Measurements from ENCODE around the gene GET3. TPM values are rescaled to one million over a fixed set of nuclear protein-coding genes. Genes with fewer than 3 reads are reported as not detected.

GET3 gene
- total and polyA plus RNA-seq, 2 of the 13 experiments (the other 11 are each of a cell fraction or from before 2014, with no cell fraction given), result 57.7 to 59.4 TPM

DNA sequence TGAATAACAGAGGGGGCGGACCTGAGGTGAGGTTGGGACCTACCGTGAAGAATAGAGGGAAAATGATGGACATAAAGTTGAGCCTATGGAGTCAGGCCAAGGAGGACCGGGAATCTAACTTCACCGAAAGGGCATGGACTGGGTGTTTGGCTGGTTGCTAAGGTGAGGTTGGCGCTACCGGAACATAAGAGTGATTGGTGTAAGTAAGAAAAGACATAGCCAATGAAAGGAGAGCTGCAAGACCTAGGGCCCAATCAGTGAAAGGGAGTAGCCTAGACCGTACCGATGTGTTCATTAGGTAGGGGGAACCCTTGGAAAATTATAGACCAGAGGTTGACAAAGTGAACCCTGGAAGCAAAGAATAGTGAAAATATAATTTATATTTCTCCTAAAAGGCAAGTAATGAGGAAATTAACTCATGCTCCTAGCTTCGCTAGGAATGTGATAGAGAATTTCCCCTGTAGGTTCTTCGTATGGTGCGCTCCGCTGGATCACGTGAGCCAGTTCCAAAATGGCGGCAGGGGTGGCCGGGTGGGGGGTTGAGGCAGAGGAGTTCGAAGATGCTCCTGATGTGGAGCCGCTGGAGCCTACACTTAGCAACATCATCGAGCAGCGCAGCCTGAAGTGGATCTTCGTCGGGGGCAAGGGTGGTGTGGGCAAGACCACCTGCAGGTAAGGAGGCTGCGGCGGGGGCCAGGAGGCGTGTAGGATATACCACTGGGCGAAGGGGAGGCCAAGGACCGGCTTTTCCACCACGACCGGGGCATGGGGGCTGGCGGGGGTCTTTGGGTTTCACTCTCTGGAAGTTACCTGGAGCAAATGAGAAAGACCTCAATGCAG lies at the start of gene GET3 (continued):
- peak; percentile 84 for TF ChIP-seq RFX3 (CRISPR knock-in tag; IDR thresholded peaks at IDR 0.05)
- TF ChIP-seq MTF2 (CRISPR knock-in tag; IDR thresholded peaks at IDR 0.05; ENCODE audit: borderline replicate concordance), result no peak
- TF ChIP-seq, protein P1, sequence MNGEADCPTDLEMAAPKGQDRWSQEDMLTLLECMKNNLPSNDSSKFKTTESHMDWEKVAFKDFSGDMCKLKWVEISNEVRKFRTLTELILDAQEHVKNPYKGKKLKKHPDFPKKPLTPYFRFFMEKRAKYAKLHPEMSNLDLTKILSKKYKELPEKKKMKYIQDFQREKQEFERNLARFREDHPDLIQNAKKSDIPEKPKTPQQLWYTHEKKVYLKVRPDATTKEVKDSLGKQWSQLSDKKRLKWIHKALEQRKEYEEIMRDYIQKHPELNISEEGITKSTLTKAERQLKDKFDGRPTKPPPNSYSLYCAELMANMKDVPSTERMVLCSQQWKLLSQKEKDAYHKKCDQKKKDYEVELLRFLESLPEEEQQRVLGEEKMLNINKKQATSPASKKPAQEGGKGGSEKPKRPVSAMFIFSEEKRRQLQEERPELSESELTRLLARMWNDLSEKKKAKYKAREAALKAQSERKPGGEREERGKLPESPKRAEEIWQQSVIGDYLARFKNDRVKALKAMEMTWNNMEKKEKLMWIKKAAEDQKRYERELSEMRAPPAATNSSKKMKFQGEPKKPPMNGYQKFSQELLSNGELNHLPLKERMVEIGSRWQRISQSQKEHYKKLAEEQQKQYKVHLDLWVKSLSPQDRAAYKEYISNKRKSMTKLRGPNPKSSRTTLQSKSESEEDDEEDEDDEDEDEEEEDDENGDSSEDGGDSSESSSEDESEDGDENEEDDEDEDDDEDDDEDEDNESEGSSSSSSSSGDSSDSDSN (CRISPR knock-in tag; IDR thresholded peaks at IDR 0.05), result no peak
- TF ChIP-seq SUZ12 (IDR thresholded peaks at IDR 0.05; ENCODE audit: low read depth, low read length), result no peak
- 0 out of 2 replicates have a peak, but pooled peaks have one; percentile 23 for TF ChIP-seq MEF2D (CRISPR knock-in tag; IDR thresholded peaks at IDR 0.05)
- no peak for TF ChIP-seq KLF9 (CRISPR knock-in tag; IDR thresholded peaks at IDR 0.05; ENCODE audit: low read depth)
- TF ChIP-seq, protein P2, sequence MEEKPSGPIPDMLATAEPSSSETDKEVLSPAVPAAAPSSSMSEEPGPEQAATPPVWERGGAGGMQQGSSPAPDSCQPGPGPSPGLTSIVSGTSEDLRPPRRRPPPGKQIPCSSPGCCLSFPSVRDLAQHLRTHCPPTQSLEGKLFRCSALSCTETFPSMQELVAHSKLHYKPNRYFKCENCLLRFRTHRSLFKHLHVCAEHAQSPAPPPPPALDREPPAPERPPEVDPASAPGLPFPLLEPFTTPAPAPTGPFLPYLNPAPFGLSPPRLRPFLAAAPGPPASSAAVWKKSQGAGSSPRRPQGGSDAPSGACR (CRISPR knock-in tag; IDR thresholded peaks at IDR 0.05), result peak; percentile 46; the same call in 1 of the 2 replicates
- TF ChIP-seq, protein P3, sequence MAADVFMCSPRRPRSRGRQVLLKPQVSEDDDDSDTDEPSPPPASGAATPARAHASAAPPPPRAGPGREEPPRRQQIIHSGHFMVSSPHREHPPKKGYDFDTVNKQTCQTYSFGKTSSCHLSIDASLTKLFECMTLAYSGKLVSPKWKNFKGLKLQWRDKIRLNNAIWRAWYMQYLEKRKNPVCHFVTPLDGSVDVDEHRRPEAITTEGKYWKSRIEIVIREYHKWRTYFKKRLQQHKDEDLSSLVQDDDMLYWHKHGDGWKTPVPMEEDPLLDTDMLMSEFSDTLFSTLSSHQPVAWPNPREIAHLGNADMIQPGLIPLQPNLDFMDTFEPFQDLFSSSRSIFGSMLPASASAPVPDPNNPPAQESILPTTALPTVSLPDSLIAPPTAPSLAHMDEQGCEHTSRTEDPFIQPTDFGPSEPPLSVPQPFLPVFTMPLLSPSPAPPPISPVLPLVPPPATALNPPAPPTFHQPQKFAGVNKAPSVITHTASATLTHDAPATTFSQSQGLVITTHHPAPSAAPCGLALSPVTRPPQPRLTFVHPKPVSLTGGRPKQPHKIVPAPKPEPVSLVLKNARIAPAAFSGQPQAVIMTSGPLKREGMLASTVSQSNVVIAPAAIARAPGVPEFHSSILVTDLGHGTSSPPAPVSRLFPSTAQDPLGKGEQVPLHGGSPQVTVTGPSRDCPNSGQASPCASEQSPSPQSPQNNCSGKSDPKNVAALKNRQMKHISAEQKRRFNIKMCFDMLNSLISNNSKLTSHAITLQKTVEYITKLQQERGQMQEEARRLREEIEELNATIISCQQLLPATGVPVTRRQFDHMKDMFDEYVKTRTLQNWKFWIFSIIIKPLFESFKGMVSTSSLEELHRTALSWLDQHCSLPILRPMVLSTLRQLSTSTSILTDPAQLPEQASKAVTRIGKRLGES (CRISPR knock-in tag; IDR thresholded peaks at IDR 0.05; ENCODE audit: borderline replicate concordance), result no peak
- TF ChIP-seq, protein P4, sequence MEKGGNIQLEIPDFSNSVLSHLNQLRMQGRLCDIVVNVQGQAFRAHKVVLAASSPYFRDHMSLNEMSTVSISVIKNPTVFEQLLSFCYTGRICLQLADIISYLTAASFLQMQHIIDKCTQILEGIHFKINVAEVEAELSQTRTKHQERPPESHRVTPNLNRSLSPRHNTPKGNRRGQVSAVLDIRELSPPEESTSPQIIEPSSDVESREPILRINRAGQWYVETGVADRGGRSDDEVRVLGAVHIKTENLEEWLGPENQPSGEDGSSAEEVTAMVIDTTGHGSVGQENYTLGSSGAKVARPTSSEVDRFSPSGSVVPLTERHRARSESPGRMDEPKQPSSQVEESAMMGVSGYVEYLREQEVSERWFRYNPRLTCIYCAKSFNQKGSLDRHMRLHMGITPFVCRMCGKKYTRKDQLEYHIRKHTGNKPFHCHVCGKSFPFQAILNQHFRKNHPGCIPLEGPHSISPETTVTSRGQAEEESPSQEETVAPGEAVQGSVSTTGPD (CRISPR knock-in tag; IDR thresholded peaks at IDR 0.05), result no peak
- no peak for TF ChIP-seq ZNF773 (CRISPR knock-in tag; IDR thresholded peaks at IDR 0.05; ENCODE audit: borderline replicate concordance)
- peak; percentile 83; the same call in 1 of the 2 replicates for TF ChIP-seq ZNF724P (CRISPR knock-in tag; IDR thresholded peaks at IDR 0.05; ENCODE audit: borderline replicate concordance)
- TF ChIP-seq, protein P5, sequence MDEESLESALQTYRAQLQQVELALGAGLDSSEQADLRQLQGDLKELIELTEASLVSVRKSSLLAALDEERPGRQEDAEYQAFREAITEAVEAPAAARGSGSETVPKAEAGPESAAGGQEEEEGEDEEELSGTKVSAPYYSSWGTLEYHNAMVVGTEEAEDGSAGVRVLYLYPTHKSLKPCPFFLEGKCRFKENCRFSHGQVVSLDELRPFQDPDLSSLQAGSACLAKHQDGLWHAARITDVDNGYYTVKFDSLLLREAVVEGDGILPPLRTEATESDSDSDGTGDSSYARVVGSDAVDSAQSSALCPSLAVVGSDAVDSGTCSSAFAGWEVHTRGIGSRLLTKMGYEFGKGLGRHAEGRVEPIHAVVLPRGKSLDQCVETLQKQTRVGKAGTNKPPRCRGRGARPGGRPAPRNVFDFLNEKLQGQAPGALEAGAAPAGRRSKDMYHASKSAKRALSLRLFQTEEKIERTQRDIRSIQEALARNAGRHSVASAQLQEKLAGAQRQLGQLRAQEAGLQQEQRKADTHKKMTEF (CRISPR knock-in tag; IDR thresholded peaks at IDR 0.05), result peak; percentile 45
- TF ChIP-seq PAF1 (CRISPR knock-in tag; IDR thresholded peaks at IDR 0.05), result no peak
- TF ChIP-seq, protein P6, sequence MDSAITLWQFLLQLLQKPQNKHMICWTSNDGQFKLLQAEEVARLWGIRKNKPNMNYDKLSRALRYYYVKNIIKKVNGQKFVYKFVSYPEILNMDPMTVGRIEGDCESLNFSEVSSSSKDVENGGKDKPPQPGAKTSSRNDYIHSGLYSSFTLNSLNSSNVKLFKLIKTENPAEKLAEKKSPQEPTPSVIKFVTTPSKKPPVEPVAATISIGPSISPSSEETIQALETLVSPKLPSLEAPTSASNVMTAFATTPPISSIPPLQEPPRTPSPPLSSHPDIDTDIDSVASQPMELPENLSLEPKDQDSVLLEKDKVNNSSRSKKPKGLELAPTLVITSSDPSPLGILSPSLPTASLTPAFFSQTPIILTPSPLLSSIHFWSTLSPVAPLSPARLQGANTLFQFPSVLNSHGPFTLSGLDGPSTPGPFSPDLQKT (CRISPR knock-in tag; IDR thresholded peaks at IDR 0.05; ENCODE audit: borderline replicate concordance), result no peak
- TF ChIP-seq, protein P7, sequence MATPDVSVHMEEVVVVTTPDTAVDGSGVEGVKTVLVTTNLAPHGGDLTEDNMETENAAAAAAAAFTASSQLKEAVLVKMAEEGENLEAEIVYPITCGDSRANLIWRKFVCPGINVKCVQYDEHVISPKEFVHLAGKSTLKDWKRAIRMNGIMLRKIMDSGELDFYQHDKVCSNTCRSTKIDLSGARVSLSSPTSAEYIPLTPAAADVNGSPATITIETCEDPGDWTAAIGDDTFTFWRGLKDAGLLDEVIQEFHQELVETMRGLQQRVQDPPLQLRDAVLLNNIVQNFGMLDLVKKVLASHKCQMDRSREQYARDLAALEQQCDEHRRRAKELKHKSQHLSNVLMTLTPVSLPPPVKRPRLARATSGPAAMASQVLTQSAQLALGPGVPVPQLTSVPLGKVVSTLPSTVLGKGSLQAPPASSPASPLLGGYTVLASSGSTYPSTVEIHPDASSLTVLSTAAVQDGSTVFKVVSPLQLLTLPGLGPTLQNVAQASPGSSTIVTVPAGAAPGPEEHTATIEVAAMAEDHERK (CRISPR knock-in tag; IDR thresholded peaks at IDR 0.05; ENCODE audit: low read depth), result no peak
- TF ChIP-seq PHB2 (IDR thresholded peaks at IDR 0.05; ENCODE audit: partially characterized antibody), result no peak

All from HepG2 (cell line).